ENCODE data around the gene PBX2.

GRCh38 chr6:32154514-32155161 is 35.4 kb downstream of the PBX2 start:
- TF ChIP-seq EZH2 (IDR thresholded peaks at IDR 0.05; ENCODE audit: insufficient read depth, poor library complexity, severe bottlenecking): no peak
- no peak for TF ChIP-seq EZH2phosphoT487 (IDR thresholded peaks at IDR 0.05; ENCODE audit: insufficient read depth, low read depth)
